ENCODE data around the gene PHIP. TPM values are rescaled to one million over a fixed set of nuclear protein-coding genes. Genes with fewer than 3 reads are reported as not detected.

Gene PHIP
- total RNA-seq, 1 donor from 2014 or later: 42.4 TPM

GRCh38 chr6:79040083-79040482 lies 38.0 kb downstream of the PHIP start:
- Mint-ChIP-seq H3K27me3 (ENCODE audit: unreplicated experiment) (no peaks in the 10 kb centered on the region), H3K27ac (ENCODE audit: unreplicated experiment) (no peak overlapping the region), H3K36me3 (ENCODE audit: low read depth, unreplicated experiment) (peaks cover 10% of the 10 kb centered on the region), H3K4me1 (ENCODE audit: unreplicated experiment) (no peaks in the 10 kb centered on the region), H3K9me3 (ENCODE audit: unreplicated experiment) (no peaks in the 10 kb centered on the region), H3K4me3 (ENCODE audit: unreplicated experiment) (no peak overlapping the region)
- DNase-seq (ENCODE audit: low spot score): no peak
- TF ChIP-seq CTCF (IDR thresholded peaks at IDR 0.05; ENCODE audit: unreplicated experiment): no peak

- no peak for DNase-seq (ENCODE audit: low spot score)
- peaks cover 14% of the 10 kb centered on the region for H3K36me3 Mint-ChIP-seq (ENCODE audit: low read depth, unreplicated experiment)
- no peak for TF ChIP-seq CTCF (IDR thresholded peaks at IDR 0.05; ENCODE audit: unreplicated experiment)
- H3K4me1 Mint-ChIP-seq (ENCODE audit: unreplicated experiment): no peaks in the 10 kb centered on the region
- H3K4me3 Mint-ChIP-seq (ENCODE audit: unreplicated experiment): no peak overlapping the region
- H3K9me3 Mint-ChIP-seq (ENCODE audit: unreplicated experiment): no peaks in the 10 kb centered on the region
- no peaks in the 10 kb centered on the region for H3K27me3 Mint-ChIP-seq (ENCODE audit: unreplicated experiment)
- no peak overlapping the region for H3K27ac Mint-ChIP-seq (ENCODE audit: unreplicated experiment)
Observed at GRCh38 chr6:79038061-79038460, 40.0 kb downstream of the PHIP start.

GRCh38 chr6:79034865-79035264 lies 43.2 kb downstream of the PHIP start:
- H3K36me3 Mint-ChIP-seq (ENCODE audit: low read depth, unreplicated experiment): peaks cover 22% of the 10 kb centered on the region
- peak overlapping the region; percentile 8 for H3K27ac Mint-ChIP-seq (ENCODE audit: unreplicated experiment)
- DNase-seq (ENCODE audit: low spot score): no peak
- TF ChIP-seq CTCF (IDR thresholded peaks at IDR 0.05; ENCODE audit: unreplicated experiment): no peak
- H3K4me3 Mint-ChIP-seq (ENCODE audit: unreplicated experiment): no peak overlapping the region
- H3K27me3 Mint-ChIP-seq (ENCODE audit: unreplicated experiment): no peaks in the 10 kb centered on the region
- peaks cover 6% of the 10 kb centered on the region for H3K4me1 Mint-ChIP-seq (ENCODE audit: unreplicated experiment)
- H3K9me3 Mint-ChIP-seq (ENCODE audit: unreplicated experiment): no peaks in the 10 kb centered on the region

- no peak for DNase-seq (ENCODE audit: low spot score)
- Mint-ChIP-seq H3K4me3 (ENCODE audit: unreplicated experiment) (no peak overlapping the region), H3K36me3 (ENCODE audit: low read depth, unreplicated experiment) (peaks cover 13% of the 10 kb centered on the region), H3K9me3 (ENCODE audit: unreplicated experiment) (no peaks in the 10 kb centered on the region), H3K27ac (ENCODE audit: unreplicated experiment) (no peak overlapping the region), H3K27me3 (ENCODE audit: unreplicated experiment) (no peaks in the 10 kb centered on the region), H3K4me1 (ENCODE audit: unreplicated experiment) (peaks cover 6% of the 10 kb centered on the region)
- TF ChIP-seq CTCF (IDR thresholded peaks at IDR 0.05; ENCODE audit: unreplicated experiment): no peak
Observed at GRCh38 chr6:79033279-79033678, 44.8 kb downstream of the PHIP start.

GRCh38 chr6:79031821-79032590 lies 46.0 kb downstream of the PHIP start:
- DNase-seq (ENCODE audit: low spot score): no peak
- Mint-ChIP-seq H3K36me3 (ENCODE audit: low read depth, unreplicated experiment) (peaks cover 13% of the 10 kb centered on the region), H3K27me3 (ENCODE audit: unreplicated experiment) (no peaks in the 10 kb centered on the region), H3K27ac (ENCODE audit: unreplicated experiment) (no peak overlapping the region), H3K9me3 (ENCODE audit: unreplicated experiment) (no peaks in the 10 kb centered on the region), H3K4me3 (ENCODE audit: unreplicated experiment) (no peak overlapping the region), H3K4me1 (ENCODE audit: unreplicated experiment) (peaks cover 6% of the 10 kb centered on the region)
- no peak for TF ChIP-seq CTCF (IDR thresholded peaks at IDR 0.05; ENCODE audit: unreplicated experiment)

All from endothelial cell (in vitro differentiated cells).